Activated T-cell treated with anti-CD3 and anti-CD28 coated beads, Interleukin-2, amount 50 U/mL, for 48 hours (primary cell): ENCODE results near the gene AFF3.

Source experiments
- DNase-seq, 2 experiments: peaks; one replicate each; pipeline ENCODE4 v3.0.0-alpha.2; 2020

AFF3 gene

DNA sequence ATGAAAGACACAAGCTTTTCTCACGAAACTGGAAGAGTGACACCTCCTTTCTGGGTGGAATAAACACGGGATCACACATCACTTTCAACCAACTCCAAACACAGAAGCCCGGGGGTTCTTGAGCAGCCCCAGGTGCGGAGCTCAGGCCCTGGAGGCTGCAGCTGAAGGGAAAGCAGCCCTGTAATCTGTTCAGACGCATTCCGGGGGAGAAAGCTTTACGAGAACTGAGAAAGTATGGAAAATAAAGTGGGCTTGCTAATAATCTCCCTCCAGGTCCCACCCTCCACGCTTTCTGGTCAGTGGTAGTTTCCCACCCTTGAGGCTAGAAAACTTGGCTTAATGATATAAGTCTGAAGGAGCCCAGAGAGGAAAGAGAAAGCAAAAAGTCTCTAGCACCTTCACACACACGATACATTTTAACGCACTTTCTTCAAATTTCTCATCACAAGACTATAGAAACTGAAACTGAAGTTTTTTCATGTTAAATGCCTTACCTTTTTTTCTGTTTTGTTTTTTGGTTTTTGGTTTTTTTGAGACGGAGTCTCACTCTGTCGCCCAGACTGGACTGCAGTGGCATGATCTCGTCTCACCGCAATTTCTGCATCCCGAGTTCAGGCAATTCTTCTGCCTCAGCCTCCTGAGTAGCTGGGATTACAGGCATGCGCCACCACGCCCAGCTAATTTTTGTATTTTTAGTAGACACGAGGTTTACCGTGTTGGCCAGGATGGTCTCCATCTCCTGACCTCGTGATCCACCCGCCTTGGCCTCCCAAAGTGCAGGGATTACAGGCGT, 141.3 kb downstream of the AFF3 start:
- DNase-seq, result no peak

DNA sequence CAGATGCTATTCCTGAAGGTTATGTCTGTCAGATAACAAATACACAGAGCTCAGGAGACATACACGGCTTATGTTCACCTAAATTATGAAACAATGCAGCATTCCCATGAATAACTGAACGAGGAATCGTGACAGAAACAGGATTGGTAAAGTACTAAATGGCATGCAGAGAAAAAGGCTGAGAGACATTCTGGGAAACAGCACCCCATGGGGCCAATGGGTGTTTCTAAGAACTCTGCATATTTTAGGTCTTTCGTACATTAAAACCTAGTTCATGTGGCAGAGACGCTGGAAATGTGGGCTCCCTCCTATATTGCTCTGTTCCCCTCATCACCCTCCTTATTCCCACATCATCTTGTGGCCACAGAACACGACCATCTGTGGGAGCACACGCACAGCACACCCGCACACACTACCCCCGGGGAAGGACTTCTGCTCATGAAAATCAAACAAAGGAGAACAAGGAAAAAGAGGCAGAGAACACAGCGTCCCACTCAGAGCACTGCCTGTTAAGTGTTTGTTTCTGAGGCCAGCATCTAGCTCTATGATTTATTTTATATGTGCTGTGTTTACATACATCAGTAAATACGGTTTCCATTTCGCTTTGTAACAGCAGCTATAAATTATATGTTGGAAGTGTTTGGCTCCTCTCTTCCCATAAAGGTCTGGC, 143.6 kb downstream of the AFF3 start:
- no peak for DNase-seq

DNA sequence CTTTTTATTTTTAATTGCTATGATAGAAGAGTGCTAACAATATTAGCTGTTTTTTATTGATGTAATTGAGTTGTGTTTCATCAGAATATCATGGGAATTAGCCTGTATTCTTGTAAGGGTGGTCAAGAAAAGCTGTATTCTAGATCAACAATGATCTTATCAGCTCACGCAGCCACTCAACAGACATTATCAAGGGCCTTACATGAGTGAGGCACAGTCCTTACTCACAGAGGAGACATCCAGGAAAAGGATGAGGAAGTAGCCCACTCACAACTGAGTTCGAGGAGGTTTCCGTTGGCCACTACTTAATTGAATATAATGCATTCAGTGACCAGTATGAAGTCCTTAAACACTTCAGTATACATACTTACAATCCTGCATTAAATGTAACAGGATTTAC, 152.5 kb downstream of the AFF3 start:
- no peak for DNase-seq

DNA sequence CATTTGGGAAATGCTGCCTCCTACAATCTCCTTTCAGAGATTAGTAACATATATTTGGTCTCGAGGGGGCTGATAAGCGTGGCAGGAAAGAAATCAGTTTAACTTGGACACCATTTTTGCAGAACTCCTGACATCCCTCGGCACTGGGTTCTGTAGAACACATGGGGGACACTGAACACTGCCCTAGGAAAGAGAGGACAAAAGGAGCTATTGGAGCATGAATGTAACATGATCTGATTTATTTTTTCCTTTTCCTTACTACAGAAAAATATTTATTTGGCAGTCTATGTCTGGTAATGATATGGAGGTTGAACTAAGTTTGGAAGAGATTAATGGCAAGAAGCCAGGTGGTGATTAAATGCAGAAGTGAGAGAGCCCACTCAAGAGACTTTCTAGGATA, 153.8 kb downstream of the AFF3 start:
- DNase-seq, result no peak

DNA sequence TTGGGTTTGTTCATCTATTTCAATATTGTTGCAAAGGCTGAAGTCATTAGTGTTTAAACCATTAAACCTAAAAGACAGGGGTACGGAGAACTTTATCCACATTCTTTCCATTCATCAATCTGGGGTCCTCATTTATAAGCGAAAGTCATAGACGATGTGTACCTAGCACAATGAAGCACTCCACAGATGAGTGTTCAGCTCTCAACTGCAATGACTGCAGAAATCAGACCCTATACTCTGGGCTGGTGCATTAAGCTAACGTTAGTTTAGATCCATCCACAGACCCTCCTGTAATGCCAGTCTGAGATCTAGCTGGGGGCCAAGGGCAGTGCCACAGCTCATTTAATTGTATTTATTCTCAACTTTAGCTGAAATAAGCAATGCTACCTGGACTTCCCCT, 155.2 kb downstream of the AFF3 start:
- DNase-seq, result no peak

DNA sequence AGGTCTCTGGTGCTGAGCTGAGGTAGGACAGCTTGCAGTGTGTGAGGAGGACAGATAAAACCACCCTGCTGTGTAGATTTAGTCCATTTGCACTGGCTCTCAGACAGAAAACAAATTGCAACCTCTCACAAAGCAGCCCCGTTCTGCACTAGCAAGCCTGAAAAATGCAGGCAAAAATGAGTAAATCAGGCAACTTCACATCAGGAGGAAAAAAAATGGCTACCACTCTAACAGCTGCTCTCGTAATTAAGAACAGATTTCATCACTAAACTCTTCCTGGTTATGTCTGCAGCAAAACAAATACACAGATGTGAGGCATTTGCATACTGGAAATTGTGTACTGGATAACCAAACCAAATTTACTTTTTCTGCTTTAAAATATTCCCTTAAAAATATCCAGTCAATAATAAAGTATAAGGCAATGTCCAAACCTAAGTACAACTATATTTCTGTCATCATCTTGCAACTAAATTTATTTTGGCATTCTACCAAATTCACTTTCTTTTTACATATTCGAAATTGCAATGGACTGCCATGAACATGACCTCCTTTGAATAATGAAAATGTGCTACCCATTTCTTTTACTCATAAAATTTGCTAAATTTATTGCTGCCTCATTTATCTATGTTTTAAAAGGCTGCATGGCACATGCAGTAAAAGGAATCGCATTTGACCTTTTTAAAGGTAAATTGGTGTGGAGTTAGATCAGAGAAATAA, 157.4 kb downstream of the AFF3 start:
- DNase-seq, result no peak

DNA sequence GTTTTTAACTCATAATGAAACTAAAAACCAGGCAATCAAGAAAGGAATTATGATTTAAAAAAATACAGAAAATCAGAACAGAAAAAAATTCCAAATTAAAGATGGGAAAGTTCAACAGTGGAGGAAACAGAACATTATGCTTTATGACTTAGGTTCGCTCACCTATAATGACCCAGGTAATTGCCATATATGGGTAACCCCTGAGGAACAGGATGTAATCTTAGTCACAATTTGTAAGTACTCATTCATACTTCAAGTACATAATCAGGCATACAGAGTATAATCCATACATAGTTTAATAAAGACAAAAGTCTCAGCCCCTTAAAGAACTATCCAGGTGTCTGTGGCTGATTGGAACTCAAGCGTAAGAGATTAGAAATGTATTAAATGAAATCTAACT, 159.6 kb downstream of the AFF3 start:
- DNase-seq, result no peak

DNA sequence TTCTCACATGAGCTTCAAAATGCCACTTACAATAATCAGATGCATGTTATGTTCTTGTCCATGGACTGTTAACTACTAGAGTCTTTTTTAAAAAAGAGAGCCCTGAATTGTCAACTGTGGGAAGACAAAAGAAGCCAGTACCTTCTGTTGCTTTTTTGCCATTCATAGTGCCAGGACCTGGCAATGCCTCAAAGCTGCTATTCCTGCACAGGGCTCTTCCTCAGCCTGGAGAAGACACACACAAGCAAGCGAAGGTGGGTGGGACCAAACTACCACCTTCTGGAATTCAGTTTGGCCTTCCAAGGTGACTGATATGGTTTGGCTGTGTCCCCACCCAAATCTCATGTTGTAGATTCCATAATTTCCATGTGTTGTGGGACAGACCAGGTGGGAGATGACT, 160.6 kb downstream of the AFF3 start:
- DNase-seq, result no peak

DNA sequence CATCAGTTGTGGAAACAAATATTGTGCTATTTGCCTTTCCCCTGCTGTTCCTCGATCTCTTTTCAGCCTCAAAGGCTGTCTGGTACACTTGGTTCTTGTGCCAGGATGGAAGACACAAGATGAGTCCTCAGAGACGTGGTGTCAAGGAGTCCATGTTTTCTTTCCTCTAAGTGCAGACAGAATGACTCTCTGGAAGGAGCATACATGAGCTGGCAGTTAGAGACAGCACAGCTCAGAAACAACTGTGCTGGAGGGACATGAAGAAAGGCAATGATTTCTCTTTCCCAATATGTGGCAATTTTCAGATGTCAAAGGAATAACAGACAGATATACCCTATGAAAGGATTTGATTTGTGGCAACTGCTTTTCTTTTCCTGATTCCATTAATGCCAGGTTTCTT, 162.2 kb downstream of the AFF3 start:
- no peak for DNase-seq

DNA sequence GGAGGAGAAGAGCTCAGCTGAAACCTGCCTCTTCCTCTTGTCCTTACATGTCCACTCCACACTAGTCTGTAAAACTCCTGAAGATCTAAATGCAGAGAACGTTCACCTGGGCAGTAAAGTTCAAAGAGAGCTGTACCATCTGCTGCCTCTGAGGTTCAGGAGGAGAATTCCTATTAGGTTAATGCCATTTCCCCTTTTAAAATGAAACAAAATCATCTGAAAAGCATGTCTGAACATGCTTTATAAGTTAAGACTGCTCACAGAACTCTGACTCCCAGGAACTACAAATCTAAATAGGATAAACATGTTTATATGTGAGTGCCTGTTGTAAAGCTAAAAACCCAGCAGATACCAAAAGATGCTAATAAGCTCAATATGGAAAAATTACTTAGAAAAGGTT, 164.4 kb downstream of the AFF3 start:
- DNase-seq, result no peak

DNA sequence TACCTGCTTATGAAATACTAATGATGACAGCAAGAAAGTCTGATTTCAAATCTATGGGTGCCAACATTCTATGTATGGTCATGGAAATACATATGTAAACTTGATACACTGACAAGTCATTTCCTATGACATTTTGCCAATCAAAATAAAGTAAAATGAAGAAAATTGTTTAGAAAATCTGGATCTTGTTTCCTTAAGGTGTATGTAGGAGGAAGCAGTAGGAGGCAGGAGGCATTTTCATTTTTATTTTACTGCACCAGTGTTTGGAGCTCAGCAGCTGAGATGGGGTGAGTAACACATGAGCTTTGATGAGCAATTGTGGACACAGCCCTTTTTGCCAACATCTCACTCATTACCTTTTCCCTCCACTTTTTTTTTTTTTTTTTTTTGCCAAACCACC, 167.0 kb downstream of the AFF3 start:
- DNase-seq, result no peak

DNA sequence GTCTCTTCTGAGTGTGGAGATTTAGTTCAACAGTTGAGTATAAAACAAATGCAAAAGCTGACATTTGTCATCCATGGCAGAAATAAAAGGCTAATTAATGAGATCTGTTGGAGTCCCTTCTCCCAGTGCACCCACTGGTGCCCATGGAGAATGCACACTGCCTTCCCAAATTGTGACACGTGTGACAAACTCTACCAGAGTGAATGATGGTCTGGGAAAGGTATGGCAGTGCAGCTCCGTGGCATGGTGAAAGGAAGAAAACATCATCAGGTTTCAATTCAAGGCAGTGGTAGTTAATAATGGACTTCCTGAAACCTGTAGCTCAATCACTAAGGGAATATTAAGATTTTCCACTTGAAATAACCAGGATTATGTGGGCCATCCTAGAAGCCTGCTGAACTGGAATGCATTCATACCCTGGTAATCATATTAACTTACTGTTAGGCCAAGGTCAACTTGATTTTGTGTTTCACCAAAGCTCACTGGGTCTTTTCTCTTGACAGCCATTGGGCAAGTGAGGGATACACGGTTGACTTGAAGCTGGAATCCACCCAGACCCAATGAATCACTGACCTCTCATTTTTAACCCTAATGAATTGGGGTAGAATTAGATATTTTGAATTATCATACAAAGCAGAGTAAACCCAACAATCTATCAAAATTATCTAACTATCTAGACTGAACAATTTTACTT, 167.6 kb downstream of the AFF3 start:
- no peak for DNase-seq

DNA sequence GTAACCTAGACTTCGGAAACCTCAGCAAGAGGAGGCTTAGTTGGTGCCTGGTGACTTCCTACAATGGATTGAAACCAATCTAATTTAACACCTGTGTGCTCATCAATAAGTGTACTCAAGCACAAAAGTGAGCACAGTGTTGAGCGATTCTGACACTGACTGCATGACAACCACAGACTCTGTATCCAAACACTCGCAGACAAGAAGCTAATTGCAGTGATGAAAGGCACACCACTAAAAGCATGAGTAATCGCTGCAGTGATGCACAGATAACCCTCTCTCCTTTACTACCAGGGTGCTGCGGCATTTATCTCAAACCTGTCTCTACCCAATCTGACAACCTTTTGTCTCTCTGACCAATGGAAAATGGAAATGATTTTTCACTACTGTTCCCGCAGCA, 168.1 kb downstream of the AFF3 start:
- DNase-seq, result no peak

DNA sequence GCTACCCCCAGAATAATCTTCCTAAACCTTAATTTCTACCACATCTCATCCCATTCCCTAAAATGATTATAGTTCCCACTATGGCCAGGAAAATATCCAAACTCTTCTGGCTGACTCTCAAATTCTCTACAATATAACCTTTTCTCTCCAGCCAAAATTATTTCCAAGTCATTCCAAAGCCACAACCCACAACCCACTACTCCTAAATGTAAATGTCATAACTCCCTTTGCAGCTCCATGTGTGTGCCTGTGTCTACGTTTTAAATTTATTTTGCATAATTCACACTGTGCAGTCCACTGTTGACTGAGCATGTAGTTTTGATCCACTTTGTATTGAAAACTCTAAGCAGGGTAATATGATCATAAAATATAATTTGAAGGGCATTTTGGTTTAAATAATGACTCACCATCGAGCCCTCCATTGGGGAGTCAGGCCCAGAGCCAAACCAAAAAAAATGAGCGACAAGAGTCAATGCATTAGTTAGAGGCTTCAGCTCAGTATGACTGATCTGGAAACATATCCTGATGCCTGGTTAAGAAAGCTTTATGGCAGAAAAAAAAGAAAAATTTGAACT, 171.0 kb downstream of the AFF3 start:
- no peak for DNase-seq

DNA sequence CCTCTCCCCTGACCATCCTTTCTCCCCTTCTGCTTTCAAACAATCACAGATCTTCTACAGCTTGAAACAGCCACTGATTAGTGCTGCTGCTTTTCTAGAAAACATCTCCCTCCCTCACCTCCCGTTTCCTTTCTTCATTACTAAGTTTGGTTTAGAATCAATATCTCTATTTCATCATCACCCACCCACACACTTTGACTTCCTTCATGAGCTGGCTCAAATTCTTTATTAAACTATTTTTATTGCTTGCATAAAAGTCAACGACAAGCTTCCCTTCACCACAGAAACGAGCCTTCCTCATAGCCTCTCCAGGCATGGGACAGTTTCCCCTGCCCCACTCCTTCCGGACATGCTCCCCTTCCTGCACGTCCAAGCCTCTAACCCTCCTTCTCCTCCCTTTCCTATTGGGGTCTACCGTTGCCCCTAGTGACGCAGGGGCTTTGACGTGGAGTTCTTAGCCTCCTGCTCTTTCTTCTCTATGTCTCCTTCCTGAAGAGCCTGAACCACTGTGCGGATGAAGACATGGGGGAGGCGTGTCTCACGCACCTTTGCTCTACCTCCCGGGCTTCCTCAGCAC, 172.0 kb downstream of the AFF3 start:
- DNase-seq, result no peak

DNA sequence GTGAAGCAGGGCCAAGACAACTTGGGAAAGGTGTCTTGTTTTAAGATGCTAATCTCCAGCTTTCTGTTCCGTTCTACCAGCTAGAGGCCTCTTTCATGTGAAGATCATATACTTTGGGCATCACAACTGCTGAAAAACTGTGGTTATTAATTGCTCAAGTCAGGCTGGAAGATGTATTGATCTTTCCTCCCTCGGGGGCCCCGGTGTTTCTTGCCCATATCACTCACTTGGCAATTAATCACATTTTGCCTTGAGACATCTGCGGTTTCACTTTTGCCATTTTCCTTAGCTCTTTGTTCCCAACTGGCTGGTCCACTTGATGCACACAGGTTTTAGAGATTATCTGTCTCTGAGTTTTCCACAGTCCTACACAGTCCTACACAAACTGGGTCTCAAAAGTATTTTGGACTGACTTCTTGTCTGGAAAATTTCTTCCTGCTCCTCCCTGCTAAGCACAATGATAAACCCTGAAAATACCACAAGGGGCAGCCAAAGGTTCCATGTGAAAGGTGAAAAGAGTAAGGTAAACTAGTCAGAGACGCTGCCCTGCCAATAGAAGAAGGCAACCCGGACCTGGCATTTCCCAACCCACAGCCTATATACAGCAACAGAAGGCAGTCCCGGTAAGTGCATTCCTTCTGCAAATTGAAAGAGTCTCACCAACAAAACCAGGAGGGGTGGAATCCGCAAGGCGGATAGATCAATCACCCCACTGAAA, 181.0 kb downstream of the AFF3 start:
- no peak for DNase-seq

DNA sequence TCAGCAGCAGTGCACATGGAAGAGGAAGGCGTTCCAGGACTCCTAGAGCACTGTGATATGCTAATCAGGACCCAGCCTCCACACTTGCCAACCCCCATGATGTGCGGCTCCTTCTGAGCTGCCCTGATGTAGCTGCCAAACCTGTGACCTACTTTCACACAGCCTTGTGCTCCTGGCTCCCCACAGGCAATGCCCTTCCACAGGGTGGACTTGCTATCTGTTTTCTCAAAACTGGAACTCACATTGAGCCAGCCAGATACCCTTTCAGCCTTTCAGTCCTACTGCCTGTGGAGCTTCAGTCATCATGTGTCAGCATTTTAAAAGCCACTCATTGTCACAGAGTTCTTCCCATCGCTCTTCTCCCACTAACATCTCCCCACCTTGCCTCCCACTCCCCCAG, 181.6 kb downstream of the AFF3 start:
- no peak for DNase-seq

DNA sequence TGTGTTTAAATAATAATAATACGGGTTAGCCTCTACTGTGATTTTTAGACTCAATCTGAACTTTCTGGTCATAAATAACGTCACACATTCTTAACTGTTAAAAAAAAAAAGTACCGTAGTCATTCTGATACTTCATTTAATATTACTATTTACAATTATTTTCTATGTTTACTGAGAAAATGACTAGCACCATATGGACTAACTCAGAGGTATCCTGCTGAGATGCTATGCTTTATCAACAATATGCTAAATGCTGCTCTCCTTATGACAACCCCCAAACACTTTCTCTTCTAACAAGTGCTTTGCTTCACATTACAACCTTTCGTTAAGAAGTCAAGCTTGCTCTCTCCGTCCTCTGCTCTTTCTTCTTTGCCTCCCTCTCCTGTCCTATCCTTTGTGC, 182.1 kb downstream of the AFF3 start:
- DNase-seq, result no peak

DNA sequence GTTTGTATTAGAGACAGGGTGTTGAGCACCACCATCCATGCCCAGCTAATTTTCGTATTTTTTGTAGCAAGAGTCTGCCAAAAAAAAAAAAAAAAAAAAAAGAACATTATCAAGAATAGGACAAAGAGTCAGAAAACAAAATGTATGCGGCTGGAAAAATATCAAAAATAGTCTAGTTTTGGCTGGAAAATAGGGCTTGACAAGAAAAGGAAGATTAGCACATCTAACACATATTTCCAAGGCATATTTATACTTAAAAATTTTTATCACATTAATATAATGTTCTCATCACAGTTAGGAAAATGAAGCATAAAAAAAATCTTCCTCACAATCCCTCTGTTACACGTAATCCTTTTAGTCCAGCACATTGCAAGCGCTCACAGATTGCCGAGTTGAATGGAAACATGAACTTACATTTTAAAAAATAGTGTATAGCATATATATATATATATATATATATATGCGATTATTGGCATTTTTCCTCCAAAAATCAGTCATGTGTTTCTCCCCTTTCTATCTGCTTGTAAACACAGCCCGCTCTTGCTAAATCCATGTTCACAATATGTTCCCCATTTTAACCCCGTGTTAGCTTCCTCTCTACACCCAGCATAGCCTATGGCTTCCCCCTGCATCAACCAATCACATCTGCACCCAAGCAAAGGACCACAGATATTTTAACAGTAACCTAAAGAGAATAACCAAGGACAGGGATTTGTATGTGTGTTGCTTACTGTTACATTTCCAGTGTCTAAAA, 183.0 kb downstream of the AFF3 start:
- no peak for DNase-seq

DNA sequence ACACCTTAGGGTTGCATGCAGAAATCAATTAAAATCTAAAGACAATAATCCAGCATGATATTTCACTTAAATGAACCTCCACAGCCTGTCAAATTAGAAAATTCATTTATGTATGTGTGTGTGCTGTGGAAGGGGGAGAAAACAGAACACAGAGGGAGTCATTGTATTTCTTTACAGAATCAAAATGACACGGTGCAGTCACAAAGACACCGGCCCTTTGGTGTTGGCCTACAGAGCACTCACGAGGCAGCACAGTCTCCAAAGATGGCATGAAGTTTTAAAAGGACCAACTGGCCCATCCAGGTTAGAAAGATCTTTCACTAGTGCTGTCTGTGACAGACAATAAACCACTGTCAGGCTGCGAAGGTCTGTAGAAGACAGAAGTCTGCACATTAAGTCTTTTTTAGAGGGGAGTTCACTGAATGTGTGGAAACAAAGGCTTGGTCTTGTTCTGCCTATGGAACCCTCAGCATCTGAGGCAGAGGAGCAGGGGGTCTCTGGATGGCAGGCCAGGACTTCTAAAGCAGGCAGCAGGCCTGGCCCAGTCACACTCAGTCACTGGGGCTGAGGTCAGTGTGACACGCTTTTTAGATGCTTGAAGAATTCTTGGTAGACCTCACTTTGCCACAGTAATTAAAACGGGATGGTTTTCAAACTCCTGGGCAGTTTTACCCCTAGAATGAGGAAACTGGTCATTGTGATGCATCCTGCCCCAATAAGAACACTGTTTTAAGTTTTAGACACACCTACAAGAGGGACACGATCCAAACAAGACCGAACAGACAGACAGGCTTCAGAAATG, 184.9 kb downstream of the AFF3 start:
- no peak for DNase-seq
